Lower lobe of right lung (tissue), 2 donors: ENCODE data around the gene CKB. TPM values are rescaled to one million over a fixed set of nuclear protein-coding genes. Genes with fewer than 3 reads are reported as not detected.

Experiments
- ATAC-seq, 2 donors: fragments of 200-7000 bp; cut with Tn5 transposase; one replicate each; pipeline ENCODE4 v1.9.1; 2020 to 2022; ENCODE audit warnings: mild to moderate bottlenecking in 2 of 2, moderate library complexity in 2 of 2
- DNase-seq: peaks from one replicate; pipeline ENCODE4 v3.0.0-alpha.2; 2020
- H3K27ac ChIP-seq: fragments of 200-600 bp; one replicate; pipeline ENCODE4 v1.8.0; 2022
- H3K27me3 ChIP-seq: fragments of 200-600 bp; one replicate; pipeline ENCODE4 v1.8.0; 2022; ENCODE audit warnings: low read depth
- H3K36me3 ChIP-seq: fragments of 200-600 bp; one replicate; pipeline ENCODE4 v1.8.0; 2022; ENCODE audit warnings: mild to moderate bottlenecking
- H3K4me1 ChIP-seq: fragments of 200-600 bp; one replicate; pipeline ENCODE4 v1.8.0; 2022
- H3K4me3 ChIP-seq: fragments of 200-600 bp; one replicate; pipeline ENCODE4 v1.8.0; 2022; ENCODE audit warnings: mild to moderate bottlenecking
- H3K9me3 ChIP-seq: fragments of 200-600 bp; one replicate; pipeline ENCODE4 v1.8.0; 2022
- intact Hi-C: fragments of 100-400 bp; cut with DNase I; formaldehyde crosslinking; loops from one replicate; pipeline ENCODE4 v1.11.0; 2022
- total RNA-seq: library from RNA; stranded (reverse); fragmentation: NEBNext Ultra II Directional; extraction: Animal tissue kit (Norgen Biotek cat#: 25700); gene quantifications from one replicate; pipeline ENCODE4 v1.2.1, GENCODE V29; 2021
- TF ChIP-seq, protein P1 (sequence below): fragments of 200-600 bp; IDR thresholded peaks from one replicate; pipeline ENCODE4 v1.8.0; 2022; ENCODE audit warnings: antibody characterized with exemption, mild to moderate bottlenecking
- donor health status: DM: no; HTN: yes; CAD: no; lungs with severe emphysema.

The CKB gene
- total RNA-seq, 1 donor from 2014 or later, result 115 TPM

GRCh38 chr14:103508521-103509329 lies 13.9 kb downstream of the CKB start:
- H3K4me3 ChIP-seq, result no peak overlapping the region
- no peaks in the 10 kb centered on the region for H3K9me3 ChIP-seq
- no peak for ATAC-seq
- peaks cover 69% of the 10 kb centered on the region for H3K36me3 ChIP-seq
- no peaks in the 10 kb centered on the region for H3K27me3 ChIP-seq
- no peak for DNase-seq
- intact Hi-C loops, result no loop called here
- peaks cover 20% of the 10 kb centered on the region for H3K4me1 ChIP-seq
- TF ChIP-seq, protein P1, sequence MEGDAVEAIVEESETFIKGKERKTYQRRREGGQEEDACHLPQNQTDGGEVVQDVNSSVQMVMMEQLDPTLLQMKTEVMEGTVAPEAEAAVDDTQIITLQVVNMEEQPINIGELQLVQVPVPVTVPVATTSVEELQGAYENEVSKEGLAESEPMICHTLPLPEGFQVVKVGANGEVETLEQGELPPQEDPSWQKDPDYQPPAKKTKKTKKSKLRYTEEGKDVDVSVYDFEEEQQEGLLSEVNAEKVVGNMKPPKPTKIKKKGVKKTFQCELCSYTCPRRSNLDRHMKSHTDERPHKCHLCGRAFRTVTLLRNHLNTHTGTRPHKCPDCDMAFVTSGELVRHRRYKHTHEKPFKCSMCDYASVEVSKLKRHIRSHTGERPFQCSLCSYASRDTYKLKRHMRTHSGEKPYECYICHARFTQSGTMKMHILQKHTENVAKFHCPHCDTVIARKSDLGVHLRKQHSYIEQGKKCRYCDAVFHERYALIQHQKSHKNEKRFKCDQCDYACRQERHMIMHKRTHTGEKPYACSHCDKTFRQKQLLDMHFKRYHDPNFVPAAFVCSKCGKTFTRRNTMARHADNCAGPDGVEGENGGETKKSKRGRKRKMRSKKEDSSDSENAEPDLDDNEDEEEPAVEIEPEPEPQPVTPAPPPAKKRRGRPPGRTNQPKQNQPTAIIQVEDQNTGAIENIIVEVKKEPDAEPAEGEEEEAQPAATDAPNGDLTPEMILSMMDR, result no peak
- H3K27ac ChIP-seq, result no peak overlapping the region

DNA sequence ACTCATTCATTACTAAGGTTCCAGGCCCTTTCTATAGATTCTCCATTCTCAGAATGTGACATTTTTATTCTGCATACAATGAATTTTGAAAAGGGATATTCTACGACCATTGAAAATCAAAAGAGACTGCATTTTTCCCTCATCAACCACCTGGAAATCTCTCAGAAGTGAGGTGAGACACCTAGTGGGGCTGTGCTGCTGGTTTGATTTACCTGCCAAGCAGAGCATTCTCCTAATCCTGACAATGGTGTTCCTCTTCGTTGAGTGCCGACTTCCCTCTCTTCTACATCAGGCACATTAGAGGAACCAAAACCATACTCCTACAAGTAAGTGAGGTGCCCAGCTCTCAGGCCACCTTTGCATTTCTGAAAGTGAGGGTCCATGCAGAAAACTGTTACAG lies 14.9 kb downstream of the CKB start:
- intact Hi-C loops, result no loop called here
- no peaks in the 10 kb centered on the region for H3K9me3 ChIP-seq
- no peak overlapping the region for H3K27ac ChIP-seq
- no peaks in the 10 kb centered on the region for H3K27me3 ChIP-seq
- H3K36me3 ChIP-seq, result peaks cover 79% of the 10 kb centered on the region
- peaks cover 10% of the 10 kb centered on the region for H3K4me1 ChIP-seq
- H3K4me3 ChIP-seq, result no peak overlapping the region
- TF ChIP-seq, protein P1, result no peak
- DNase-seq, result no peak
- no peak for ATAC-seq

DNA sequence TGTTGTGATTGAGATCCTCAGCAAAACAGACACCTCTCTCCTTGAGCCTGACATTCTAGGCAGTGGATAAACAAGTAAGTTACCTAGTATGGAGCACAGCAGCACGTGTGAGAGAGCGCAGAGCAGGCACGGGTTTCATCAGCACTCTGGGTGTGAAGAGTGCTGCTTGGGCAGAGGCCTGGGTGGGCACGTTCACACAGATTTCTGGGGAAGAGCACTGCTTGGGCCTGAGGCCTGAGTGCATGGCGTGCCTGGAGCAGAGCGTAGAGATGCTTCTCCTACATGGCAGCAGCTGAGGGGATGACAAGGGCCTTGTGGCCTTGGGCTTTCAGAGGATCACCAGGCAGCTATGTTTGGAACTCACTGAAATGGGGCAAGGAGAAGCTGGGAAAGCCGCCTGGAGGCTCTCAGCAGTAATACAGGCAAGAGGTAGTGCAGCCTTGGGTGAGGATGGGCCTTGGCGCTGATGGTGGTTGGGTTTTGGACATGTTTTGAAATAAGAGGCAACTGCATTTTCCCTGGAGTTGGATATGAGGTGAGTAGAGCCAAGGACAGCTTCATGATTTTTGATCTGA lies 17.6 kb downstream of the CKB start:
- TF ChIP-seq, protein P1, result no peak
- H3K27me3 ChIP-seq, result no peaks in the 10 kb centered on the region
- no peak overlapping the region for H3K4me3 ChIP-seq
- H3K27ac ChIP-seq, result no peak overlapping the region
- H3K4me1 ChIP-seq, result peaks cover 7% of the 10 kb centered on the region
- intact Hi-C loops, result no loop called here
- ATAC-seq (no peak), DNase-seq (no peak)
- H3K36me3 ChIP-seq, result peaks cover 88% of the 10 kb centered on the region
- no peaks in the 10 kb centered on the region for H3K9me3 ChIP-seq

DNA sequence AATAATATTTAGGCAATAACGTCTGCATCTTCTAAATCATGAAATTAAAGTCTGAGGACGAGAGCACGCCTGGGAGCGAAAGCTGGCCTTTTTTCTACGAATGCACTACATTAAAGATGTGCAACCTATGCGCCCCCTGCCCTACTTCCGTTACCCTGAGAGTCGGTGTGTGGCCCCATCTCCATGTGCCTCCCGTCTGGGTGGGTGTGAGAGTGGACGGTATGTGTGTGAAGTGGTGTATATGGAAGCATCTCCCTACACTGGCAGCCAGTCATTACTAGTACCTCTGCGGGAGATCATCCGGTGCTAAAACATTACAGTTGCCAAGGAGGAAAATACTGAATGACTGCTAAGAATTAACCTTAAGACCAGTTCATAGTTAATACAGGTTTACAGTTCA lies 19.3 kb downstream of the CKB start:
- H3K27ac ChIP-seq, result no peak overlapping the region
- intact Hi-C loops, result no loop called here
- H3K4me3 ChIP-seq, result no peak overlapping the region
- TF ChIP-seq, protein P1, result no peak
- no peak for DNase-seq
- peaks cover 91% of the 10 kb centered on the region for H3K36me3 ChIP-seq
- H3K4me1 ChIP-seq, result peaks cover 9% of the 10 kb centered on the region
- no peaks in the 10 kb centered on the region for H3K27me3 ChIP-seq
- ATAC-seq, result no peak
- no peaks in the 10 kb centered on the region for H3K9me3 ChIP-seq

DNA sequence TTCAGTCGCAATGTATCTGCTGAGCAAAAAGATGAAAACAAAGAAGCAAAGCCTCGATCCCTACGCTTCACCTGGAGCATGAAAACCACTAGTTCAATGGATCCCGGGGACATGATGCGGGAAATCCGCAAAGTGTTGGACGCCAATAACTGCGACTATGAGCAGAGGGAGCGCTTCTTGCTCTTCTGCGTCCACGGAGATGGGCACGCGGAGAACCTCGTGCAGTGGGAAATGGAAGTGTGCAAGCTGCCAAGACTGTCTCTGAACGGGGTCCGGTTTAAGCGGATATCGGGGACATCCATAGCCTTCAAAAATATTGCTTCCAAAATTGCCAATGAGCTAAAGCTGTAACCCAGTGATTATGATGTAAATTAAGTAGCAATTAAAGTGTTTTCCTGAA lies 19.8 kb downstream of the CKB start:
- Histone ChIP-seq H3K4me3 (no peak overlapping the region), H3K36me3 (peaks cover 91% of the 10 kb centered on the region), H3K27ac (no peak overlapping the region), H3K9me3 (no peaks in the 10 kb centered on the region), H3K4me1 (peaks cover 9% of the 10 kb centered on the region), H3K27me3 (no peaks in the 10 kb centered on the region)
- TF ChIP-seq, protein P1, result no peak
- ATAC-seq, result no peak
- DNase-seq, result no peak
- intact Hi-C loops, result no loop called here
